ENCODE measurements around the gene APH1A. TPM values are rescaled to one million over a fixed set of nuclear protein-coding genes. Genes with fewer than 3 reads are reported as not detected.

Gene APH1A
- total and polyA plus RNA-seq, 2 experiments from 2014 or later: 52.1 to 148 TPM

DNA sequence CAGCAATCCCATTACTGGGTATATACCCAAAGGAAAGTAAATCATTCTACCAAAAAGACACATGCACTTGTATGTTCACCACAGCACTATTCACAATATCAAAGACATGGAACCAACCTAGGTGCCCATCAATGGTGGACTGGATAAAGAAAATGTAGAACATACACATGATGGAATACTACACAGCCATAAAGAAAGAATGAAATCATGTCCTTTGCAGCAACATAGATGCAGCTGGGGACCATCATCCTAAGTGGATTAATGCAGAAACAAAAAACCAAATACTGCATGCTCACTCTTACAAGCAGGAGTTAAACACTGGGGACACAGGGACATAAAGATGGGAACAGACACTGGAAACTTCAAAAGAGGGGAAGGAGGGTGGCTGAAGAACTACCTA lies 41.6 kb downstream of the APH1A start:
- Histone ChIP-seq H3K4me1 (ENCODE audit: insufficient read depth) (no peaks in the 10 kb centered on the region), H3K4me3 (no peak overlapping the region), H3K79me2 (peaks cover 25% of the 10 kb centered on the region), H3K36me3 (replicated peaks; ENCODE audit: insufficient read depth, low read depth) (no peaks in the 10 kb centered on the region), H3K9me3 (ENCODE audit: low read depth) (no peaks in the 10 kb centered on the region), H2AFZ (no peak overlapping the region), H4K20me1 (ENCODE audit: insufficient read depth, poor library complexity, severe bottlenecking) (no peaks in the 10 kb centered on the region), H3K27ac (no peak overlapping the region), H3K9me2 (replicated peaks; ENCODE audit: insufficient read depth) (no peaks in the 10 kb centered on the region), H3K4me2 (no peak overlapping the region), H3K27me3 (no peaks in the 10 kb centered on the region)
- no peak for DNase-seq (ENCODE audit: low spot score)
- TF ChIP-seq EZH2phosphoT487 (IDR thresholded peaks at IDR 0.05; ENCODE audit: low read depth, severe bottlenecking, unreplicated experiment) (no peak), EZH2 (IDR thresholded peaks at IDR 0.05; ENCODE audit: borderline replicate concordance) (no peak)
- TF ChIP-seq, protein P1, sequence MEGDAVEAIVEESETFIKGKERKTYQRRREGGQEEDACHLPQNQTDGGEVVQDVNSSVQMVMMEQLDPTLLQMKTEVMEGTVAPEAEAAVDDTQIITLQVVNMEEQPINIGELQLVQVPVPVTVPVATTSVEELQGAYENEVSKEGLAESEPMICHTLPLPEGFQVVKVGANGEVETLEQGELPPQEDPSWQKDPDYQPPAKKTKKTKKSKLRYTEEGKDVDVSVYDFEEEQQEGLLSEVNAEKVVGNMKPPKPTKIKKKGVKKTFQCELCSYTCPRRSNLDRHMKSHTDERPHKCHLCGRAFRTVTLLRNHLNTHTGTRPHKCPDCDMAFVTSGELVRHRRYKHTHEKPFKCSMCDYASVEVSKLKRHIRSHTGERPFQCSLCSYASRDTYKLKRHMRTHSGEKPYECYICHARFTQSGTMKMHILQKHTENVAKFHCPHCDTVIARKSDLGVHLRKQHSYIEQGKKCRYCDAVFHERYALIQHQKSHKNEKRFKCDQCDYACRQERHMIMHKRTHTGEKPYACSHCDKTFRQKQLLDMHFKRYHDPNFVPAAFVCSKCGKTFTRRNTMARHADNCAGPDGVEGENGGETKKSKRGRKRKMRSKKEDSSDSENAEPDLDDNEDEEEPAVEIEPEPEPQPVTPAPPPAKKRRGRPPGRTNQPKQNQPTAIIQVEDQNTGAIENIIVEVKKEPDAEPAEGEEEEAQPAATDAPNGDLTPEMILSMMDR (IDR thresholded peaks at IDR 0.05; ENCODE audit: poor library complexity): no peak

DNA sequence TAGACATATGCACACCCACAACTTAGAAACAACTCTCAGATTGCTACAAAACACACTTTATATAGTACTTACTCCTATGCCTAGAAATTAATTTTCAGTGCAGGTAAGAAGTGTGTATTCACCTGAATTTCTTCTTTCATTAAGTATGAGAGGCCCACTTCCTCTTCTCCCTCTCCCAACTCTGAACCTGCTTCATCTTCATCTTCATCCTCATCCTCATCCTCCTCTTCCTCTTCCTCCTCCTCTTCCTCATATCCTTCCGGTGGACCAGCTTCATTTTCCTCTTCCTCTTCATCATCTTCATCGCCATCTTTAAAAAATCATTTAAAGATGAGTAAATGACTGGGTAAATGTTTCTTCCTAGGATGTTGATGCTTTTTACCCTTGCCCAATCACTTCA lies 42.3 kb downstream of the APH1A start:
- Histone ChIP-seq H3K79me2 (peaks cover 20% of the 10 kb centered on the region), H3K4me1 (ENCODE audit: insufficient read depth) (no peaks in the 10 kb centered on the region), H4K20me1 (ENCODE audit: insufficient read depth, poor library complexity, severe bottlenecking) (no peaks in the 10 kb centered on the region), H3K4me2 (no peak overlapping the region), H3K4me3 (no peak overlapping the region), H2AFZ (no peak overlapping the region), H3K36me3 (replicated peaks; ENCODE audit: insufficient read depth, low read depth) (no peaks in the 10 kb centered on the region), H3K9me3 (ENCODE audit: low read depth) (no peaks in the 10 kb centered on the region), H3K27me3 (no peaks in the 10 kb centered on the region), H3K9me2 (replicated peaks; ENCODE audit: insufficient read depth) (no peaks in the 10 kb centered on the region), H3K27ac (no peak overlapping the region)
- no peak for TF ChIP-seq EZH2phosphoT487 (IDR thresholded peaks at IDR 0.05; ENCODE audit: low read depth, severe bottlenecking, unreplicated experiment)
- TF ChIP-seq EZH2 (IDR thresholded peaks at IDR 0.05; ENCODE audit: borderline replicate concordance): no peak
- TF ChIP-seq, protein P1 (IDR thresholded peaks at IDR 0.05; ENCODE audit: poor library complexity): no peak
- DNase-seq (ENCODE audit: low spot score): no peak
- 83% methylated on average over 2 of the region's 2 CpGs for whole genome bisulfite sequencing (ENCODE audit: low lambda C conversion rate, missing lambda C conversion rate)

DNA sequence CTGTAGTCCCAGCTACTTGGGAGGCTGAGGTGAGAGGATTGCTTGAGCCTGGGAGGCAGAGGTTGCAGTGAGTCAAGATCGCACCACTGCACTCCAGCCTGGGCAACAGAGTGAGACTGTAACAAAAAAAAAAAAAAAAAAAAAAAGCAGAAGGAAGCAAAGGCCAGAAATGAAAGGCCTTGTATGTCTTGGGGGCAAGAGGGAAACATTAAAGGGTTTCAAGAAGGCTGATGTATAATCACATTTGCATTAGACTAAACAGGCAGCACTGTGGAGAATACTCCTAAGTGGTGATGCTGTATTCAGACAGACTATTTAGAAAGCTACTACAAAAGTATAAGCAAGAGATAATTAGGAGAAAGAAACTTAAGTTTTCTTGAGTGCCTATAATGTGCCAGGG lies 43.3 kb downstream of the APH1A start:
- DNase-seq (ENCODE audit: low spot score): no peak
- no peak overlapping the region for H2AFZ ChIP-seq
- no peaks in the 10 kb centered on the region for H4K20me1 ChIP-seq (ENCODE audit: insufficient read depth, poor library complexity, severe bottlenecking)
- no peak overlapping the region for H3K4me2 ChIP-seq
- H3K9me2 ChIP-seq (replicated peaks; ENCODE audit: insufficient read depth): no peaks in the 10 kb centered on the region
- TF ChIP-seq EZH2 (IDR thresholded peaks at IDR 0.05; ENCODE audit: borderline replicate concordance): no peak
- TF ChIP-seq EZH2phosphoT487 (IDR thresholded peaks at IDR 0.05; ENCODE audit: low read depth, severe bottlenecking, unreplicated experiment): no peak
- TF ChIP-seq, protein P1 (IDR thresholded peaks at IDR 0.05; ENCODE audit: poor library complexity): no peak
- no peak overlapping the region for H3K4me3 ChIP-seq
- H3K79me2 ChIP-seq: peaks cover 11% of the 10 kb centered on the region
- no peak overlapping the region for H3K27ac ChIP-seq
- H3K36me3 ChIP-seq (replicated peaks; ENCODE audit: insufficient read depth, low read depth): no peaks in the 10 kb centered on the region
- H3K9me3 ChIP-seq (ENCODE audit: low read depth): no peaks in the 10 kb centered on the region
- WGBS (ENCODE audit: low lambda C conversion rate, missing lambda C conversion rate): 90% methylated on average over 1 of the region's 1 CpG
- no peaks in the 10 kb centered on the region for H3K4me1 ChIP-seq (ENCODE audit: insufficient read depth)
- H3K27me3 ChIP-seq: no peaks in the 10 kb centered on the region

DNA sequence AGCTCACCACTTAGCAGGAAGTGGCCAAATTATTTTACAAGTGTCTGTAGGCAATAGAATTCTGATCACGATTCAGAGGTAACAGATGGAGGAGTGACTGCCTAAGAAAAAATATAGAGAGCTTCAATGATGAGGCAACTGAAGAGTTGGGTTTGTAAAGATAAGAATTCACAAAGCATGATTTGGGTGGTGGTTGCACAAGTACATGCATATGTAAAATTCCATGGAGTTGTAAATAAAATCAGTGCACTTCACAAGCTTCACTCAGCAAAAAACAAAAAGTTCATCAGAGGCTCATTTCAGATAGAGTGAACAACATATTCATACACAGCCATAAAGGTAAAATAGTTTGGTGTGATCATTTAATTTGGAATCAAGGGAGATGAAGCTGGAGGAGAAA lies 43.8 kb downstream of the APH1A start:
- Histone ChIP-seq H3K36me3 (replicated peaks; ENCODE audit: insufficient read depth, low read depth) (no peaks in the 10 kb centered on the region), H3K4me3 (no peak overlapping the region), H3K79me2 (peaks cover 7% of the 10 kb centered on the region), H3K9me3 (ENCODE audit: low read depth) (no peaks in the 10 kb centered on the region), H4K20me1 (ENCODE audit: insufficient read depth, poor library complexity, severe bottlenecking) (no peaks in the 10 kb centered on the region), H3K27ac (no peak overlapping the region), H3K4me1 (ENCODE audit: insufficient read depth) (no peaks in the 10 kb centered on the region), H3K9me2 (replicated peaks; ENCODE audit: insufficient read depth) (no peaks in the 10 kb centered on the region), H2AFZ (no peak overlapping the region), H3K27me3 (no peaks in the 10 kb centered on the region), H3K4me2 (no peak overlapping the region)
- 87% methylated on average over 1 of the region's 1 CpG for WGBS (ENCODE audit: low lambda C conversion rate, missing lambda C conversion rate)
- TF ChIP-seq, protein P1 (IDR thresholded peaks at IDR 0.05; ENCODE audit: poor library complexity): no peak
- TF ChIP-seq EZH2 (IDR thresholded peaks at IDR 0.05; ENCODE audit: borderline replicate concordance) (no peak), EZH2phosphoT487 (IDR thresholded peaks at IDR 0.05; ENCODE audit: low read depth, severe bottlenecking, unreplicated experiment) (no peak)
- no peak for DNase-seq (ENCODE audit: low spot score)
